IPS DF 4.7 (cell line): ENCODE measurements around the gene HNRNPAB.

ENCODE experiments used
- DNase-seq: peaks from one replicate; pipeline ENCODE4 v3.0.0-alpha.2; 2013; ENCODE audit warnings: low spot score; ENCODE audit errors: extremely low read depth

HNRNPAB gene

GRCh38 chr5:178211095-178212048 lies 7.0 kb downstream of the HNRNPAB start:
- no peak for DNase-seq

DNA sequence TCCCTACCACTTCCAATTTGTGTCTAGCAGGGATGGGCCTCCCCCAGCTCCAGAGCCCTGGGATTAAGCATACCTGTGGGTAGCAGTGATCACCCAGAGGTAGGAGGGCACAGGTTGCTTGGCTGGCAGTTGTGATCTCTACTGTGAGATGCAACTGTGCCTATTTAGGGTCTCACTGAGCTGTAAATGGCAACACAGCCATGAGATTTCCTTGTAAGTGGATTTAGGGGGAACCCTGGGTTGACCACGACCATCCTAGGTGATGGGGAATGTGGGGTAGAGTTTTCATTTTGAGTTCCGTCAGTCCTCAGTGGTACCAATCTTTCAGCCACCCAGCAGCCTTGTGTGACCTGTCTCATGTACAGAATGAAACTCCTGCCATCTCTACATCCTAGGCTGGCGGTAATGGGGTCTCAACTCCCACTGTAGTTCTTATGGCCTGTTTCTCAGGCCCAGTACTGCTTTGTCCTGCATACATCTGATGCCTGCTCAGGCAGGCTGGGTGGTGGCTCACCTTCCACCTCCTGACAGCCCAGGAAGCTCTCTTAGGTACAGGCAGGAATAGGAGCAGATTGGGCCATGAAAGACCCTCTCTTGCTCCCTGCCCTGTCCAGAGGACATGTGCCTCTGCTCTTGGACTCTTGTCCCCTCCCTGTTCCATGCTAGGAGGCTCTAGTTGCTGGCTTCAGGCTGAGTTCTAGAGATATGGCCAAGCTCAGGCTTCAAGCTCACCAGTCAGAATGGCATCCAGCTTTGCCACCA lies 8.1 kb downstream of the HNRNPAB start:
- no peak for DNase-seq

DNA sequence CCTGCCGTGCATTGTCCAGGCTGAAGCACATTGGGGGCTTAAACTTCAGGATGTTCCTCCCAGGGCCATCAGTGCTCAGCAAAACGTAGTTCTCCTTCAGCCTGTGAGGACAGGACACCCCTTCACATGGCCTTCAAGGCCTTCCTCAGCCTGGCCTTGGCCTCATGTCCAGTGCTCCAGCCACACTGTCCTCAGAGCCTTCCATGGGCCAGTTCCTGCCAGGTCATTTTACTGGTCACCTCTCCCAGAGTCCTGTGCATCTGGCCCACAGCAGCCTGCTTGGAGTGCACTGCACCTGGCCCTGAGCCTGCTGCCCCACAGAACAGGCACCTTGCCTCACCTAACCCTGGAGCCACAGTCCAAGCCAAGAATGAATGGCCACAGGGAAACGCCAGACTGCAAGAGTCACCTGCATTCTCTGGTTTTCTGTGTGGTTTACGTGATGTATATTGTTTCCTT lies 8.7 kb downstream of the HNRNPAB start:
- no peak for DNase-seq

DNA sequence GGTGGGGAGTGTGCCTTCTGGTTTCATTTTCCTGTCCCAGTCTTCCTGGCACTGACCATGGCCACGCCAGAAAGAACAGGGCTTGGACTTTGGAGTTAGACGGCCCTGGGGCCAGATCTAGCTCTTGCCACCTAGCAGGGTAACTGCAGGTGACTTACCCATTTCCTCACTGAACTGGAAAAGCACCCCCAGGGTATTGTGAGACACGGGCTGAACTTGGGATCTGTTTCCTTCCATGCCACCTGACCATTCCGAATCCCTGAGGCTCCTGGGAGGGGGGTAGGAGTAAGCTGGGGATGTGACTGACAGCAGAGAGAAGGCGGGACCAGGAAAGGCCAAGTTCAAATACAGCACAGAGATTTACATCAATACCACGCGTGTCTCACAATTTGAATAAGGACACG lies 9.4 kb downstream of the HNRNPAB start:
- no peak for DNase-seq

GRCh38 chr5:178214160-178214803 lies 9.9 kb downstream of the HNRNPAB start:
- no peak for DNase-seq

GRCh38 chr5:178215280-178216002 lies 11.1 kb downstream of the HNRNPAB start:
- DNase-seq = no peak

DNA sequence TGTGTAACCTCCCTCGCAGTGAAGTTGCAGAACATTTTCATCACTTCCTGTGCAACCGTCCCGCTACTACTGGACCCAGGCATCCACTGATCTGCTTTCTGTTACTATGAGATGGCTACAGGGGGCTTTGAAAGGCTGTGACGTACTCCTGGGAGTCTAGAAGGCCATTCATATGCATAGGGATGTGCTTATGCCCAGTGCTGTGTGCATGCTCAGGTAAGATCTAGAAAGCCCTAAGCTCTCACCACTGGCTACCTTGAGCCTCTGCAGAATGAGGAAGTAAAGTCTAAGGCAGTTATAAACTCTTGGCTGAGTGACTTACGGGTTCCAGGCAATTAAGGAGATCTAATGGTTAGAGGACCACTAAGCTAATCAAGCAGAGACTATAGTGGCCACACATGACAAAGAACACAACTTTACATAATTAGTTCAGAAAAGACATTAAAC lies 11.8 kb downstream of the HNRNPAB start:
- DNase-seq = no peak

- no peak for DNase-seq
These were observed 12.4 kb downstream of the HNRNPAB start for GRCh38 chr5:178216779-178217178.

DNA sequence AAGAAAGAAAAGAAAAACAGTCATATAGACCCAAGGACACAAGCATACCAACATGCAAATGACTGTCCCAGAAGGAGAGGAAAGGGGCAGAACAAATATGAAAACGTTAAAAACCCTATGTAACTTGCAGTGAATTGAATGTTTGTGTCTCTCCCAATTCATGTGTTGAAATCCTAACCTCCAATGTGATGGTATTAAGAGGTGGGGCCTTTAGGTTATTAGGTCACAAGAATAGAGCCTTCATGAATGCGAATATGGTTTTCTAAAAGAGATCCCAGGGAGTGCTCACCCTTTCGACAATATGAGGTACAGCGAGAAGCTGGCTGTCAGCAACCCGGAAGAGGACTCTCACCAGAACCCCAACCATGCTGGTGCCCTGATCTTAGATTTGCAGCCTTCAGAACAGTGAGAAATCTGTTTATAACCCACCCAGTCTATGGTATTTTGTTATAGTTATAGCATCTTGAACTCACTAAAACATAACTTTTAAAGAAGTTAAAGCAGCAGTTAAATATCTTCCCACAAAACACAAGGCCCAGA lies 14.0 kb downstream of the HNRNPAB start:
- DNase-seq = no peak

DNA sequence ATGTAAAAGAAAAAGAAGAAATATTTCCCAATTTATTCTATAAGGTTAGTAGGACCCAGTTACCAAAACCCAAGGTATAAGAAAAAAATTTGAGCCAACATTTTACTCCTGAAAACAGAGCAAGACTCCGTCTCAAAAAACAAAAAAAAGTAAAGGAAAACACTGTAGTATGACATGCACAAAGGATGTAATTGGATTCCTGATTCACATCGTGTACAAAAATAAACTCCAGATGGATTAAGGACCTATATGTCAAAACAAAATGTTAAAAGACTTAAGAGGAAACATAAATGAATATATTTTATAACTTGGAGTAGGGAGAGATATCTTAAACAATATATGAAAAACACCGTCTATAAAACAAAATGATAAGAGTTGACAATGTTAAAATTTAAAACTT lies 14.5 kb downstream of the HNRNPAB start:
- DNase-seq = no peak

DNA sequence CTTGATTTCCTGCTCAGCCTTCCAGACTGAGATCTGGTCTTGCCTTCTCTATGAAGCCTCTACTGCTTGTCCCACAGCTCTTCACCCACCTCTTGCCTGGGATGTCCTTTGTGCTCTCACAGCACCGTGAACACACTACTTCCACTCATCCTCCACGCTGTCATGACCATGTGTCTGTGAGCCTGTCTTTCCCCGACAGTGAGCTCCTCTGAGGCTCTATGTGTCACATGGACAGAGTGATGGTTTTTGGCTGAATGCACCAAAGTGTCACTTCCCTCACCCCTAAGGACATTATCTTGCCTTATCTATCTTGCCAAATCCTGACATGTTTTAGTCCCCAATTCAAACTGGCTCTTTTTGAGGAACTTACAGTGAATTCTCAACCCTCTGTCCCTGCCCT lies 16.9 kb downstream of the HNRNPAB start:
- no peak for DNase-seq

DNA sequence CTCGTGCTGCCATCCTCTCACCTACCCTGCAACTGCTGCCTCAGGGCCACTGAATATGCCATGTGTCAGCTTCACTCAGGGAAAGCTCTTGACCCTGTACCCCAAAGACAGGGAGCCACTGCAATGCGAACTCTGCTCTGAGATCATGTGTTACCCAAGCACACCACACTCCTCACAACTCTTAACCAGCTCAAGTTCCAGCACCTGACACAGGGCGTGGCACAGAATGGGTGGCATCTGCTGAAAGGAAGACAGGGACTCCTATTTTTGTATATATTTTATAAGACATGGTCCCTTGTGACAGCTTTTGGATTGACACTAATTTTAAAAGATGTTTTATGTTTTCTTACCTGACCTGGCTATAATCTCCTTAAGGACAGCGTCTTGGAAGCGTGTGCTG lies 17.5 kb downstream of the HNRNPAB start:
- DNase-seq = no peak

- DNase-seq = no peak
These were observed 18.0 kb downstream of the HNRNPAB start for GRCh38 chr5:178222292-178222691.

GRCh38 chr5:178223196-178223773 lies 19.0 kb downstream of the HNRNPAB start:
- DNase-seq = no peak

DNA sequence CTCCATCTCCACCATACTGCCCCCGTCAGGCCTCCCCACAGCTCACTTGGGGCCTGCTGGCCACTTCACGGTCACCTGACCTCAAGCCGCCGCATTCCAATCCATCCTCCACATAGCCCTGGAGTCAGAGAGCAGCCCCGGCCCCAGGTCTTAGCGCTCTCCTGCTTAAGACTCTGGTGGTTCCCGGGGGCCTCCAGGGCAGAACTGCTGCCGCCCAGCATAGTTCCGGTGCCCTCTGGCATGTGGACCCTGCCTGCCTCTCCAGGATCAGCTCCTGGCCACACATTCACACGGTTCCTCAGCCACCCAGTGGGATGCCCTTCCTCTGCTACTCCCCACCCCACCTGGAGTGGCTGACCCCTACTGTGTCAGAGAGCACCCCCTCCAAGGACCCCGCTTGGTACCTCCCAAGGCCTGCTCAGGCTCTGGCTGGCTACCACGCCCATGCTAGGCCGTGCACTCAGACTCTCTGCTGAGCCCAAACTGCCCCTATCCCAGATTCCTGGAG lies 19.5 kb downstream of the HNRNPAB start:
- no peak for DNase-seq

DNA sequence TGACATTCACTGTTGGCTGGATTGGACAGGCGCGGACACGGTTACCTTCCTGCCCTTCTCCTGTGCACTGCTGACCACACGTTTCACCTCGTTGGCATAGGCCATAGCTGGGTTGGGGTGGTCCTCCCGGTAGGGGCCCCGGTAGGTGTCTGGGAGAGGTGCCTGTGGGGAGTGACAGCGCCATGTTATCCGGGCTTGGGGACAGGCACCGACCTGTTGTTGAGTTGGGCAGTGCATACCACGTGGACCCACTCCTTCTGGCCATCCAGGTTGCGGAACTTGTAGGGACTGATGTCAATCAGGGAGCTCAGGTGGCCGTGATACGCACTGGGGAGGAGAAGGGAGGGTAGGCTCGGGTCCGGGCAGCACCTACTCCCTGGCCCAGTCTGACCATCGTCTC lies 20.1 kb downstream of the HNRNPAB start:
- no peak for DNase-seq

DNA sequence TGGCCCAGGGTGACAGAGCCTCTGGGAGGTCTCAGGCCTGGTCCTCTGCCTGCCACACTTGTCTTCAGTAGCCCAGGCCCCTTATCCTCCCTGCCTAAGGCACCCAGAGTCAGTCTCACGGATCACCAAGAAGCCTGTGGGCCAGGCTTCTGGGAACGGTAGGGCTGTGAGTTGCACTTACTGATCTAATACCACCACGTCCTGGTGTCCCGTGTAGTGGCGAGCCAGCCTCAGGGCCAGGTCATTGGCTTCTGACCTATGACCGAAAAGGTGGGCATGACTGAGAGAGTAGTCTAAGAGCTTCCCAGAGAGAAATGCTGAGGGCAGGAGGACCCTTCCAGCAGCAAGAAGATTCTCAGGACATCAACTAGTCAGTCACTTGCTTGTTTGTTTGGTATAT lies 20.8 kb downstream of the HNRNPAB start:
- DNase-seq = no peak

- no peak for DNase-seq
These were observed 22.9 kb downstream of the HNRNPAB start for GRCh38 chr5:178227138-178227659.

DNA sequence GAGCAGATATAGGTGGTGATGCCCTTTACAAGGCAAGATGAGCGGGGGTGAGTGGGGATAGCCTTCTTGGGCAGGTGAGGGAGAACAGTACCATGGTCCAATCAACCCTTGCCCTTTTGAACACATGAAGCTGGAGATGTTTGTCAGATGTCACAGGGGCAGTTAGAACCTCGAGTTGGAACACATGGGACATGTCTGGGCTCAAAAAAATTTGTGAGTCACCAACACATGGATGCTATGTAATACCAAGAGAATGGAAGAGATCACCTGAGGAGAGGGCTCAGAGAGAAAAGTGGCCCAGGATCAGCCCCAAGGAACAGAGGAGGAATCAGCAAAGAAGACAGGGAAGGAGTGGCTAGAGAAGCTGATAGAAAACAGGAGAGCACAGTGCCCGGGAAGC lies 23.6 kb downstream of the HNRNPAB start:
- no peak for DNase-seq

DNA sequence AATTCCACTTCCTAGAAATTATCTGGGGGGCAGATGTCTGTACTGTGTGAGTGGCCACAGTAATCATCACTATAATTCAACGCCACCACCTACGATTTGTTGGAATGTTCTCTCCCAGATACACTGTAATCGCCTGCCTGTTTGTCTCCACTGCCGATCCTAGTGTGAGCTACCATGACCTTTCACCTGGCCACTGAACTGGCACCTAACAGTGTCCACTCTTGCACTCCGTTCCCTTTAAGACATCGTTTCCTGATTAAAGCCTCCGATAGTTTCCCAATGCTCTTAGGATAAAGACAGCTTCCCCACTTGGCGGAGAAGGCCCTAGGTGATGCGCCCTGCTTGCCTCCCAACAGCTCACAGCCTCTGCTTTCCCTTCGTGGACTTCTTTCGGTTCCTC lies 24.3 kb downstream of the HNRNPAB start:
- DNase-seq = no peak
